Peyer's patch (tissue), 4 donors: ENCODE results near the gene CTSL.

Experiments used
- POLR2A ChIP-seq, 2 donors: fragments of 450-650 bp; IDR thresholded peaks; one replicate each; pipeline ENCODE4 v1.5.1; 2017; ENCODE audit warnings: antibody characterized with exemption in 2 of 2, mild to moderate bottlenecking in 2 of 2, moderate library complexity in 2 of 2
- TF ChIP-seq, protein P1 (sequence below), 6 experiments: fragments of 450-650 bp in 4 of 6; fragments of 200-600 bp in 2 of 6; sonication (generic) in 1 of 6; IDR thresholded peaks; one replicate each; pipeline ENCODE4 v1.5.1; 2017 to 2019; ENCODE audit warnings: antibody characterized with exemption in 6 of 6, mild to moderate bottlenecking in 3 of 6, moderate library complexity in 1 of 6

DNA sequence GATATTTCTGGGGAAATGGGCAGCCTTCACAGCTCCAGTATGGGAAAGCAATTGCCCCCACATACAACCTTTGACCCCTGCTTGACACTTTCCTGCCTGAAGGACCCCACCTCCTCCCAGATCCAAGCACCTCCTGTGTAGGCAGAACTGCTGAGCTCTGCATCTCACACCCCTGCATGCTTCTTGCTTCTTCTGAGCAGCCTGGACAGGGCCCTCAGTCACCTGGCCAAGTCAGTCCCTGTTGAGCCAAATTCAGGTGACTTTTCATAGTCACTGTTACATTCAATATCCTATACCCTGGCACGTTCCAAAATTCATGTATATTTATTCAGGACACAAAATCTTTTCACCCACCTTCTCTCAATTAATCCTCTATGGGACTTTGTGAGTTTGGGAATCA lies 30.4 kb upstream of the CTSL start:
- TF ChIP-seq, protein P1, sequence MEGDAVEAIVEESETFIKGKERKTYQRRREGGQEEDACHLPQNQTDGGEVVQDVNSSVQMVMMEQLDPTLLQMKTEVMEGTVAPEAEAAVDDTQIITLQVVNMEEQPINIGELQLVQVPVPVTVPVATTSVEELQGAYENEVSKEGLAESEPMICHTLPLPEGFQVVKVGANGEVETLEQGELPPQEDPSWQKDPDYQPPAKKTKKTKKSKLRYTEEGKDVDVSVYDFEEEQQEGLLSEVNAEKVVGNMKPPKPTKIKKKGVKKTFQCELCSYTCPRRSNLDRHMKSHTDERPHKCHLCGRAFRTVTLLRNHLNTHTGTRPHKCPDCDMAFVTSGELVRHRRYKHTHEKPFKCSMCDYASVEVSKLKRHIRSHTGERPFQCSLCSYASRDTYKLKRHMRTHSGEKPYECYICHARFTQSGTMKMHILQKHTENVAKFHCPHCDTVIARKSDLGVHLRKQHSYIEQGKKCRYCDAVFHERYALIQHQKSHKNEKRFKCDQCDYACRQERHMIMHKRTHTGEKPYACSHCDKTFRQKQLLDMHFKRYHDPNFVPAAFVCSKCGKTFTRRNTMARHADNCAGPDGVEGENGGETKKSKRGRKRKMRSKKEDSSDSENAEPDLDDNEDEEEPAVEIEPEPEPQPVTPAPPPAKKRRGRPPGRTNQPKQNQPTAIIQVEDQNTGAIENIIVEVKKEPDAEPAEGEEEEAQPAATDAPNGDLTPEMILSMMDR (IDR thresholded peaks at IDR 0.05) = no peak
- no peak for TF ChIP-seq POLR2A (IDR thresholded peaks at IDR 0.05)
